ENCODE results near the gene GPX5. TPM values are rescaled to one million over a fixed set of nuclear protein-coding genes. Genes with fewer than 3 reads are reported as not detected.

The GPX5 gene
- total RNA-seq, 1 experiment from 2014 or later = not detected

- Histone ChIP-seq H3K27me3 (replicated peaks; ENCODE audit: insufficient read depth, low read depth, low read length, poor library complexity) (peaks cover 16% of the 10 kb centered on the region), H3K36me3 (ENCODE audit: insufficient read depth, low read length, poor library complexity, severe bottlenecking) (no peaks in the 10 kb centered on the region), H3K4me1 (ENCODE audit: insufficient read depth, low read length, poor library complexity, severe bottlenecking) (no peaks in the 10 kb centered on the region), H3K9me3 (ENCODE audit: low read depth, low read length, poor library complexity, severe bottlenecking) (no peaks in the 10 kb centered on the region), H3K4me3 (ENCODE audit: low read depth, low read length, poor library complexity, severe bottlenecking) (no peak within 1 kb of the TSS), H3K27ac (ENCODE audit: low read depth, low read length, poor library complexity, severe bottlenecking) (no peak within 1 kb of the TSS)
- no TSS peak for BruUV-seq (replicated peaks)
- ChIA-PET POLR2A (ENCODE audit: low non-redundant PET) (no interaction called here), CTCF (no interaction called here)
- TF ChIP-seq EZH2 (IDR thresholded peaks at IDR 0.05; ENCODE audit: borderline replicate concordance, low read depth, low read length, poor library complexity, severe bottlenecking) (no peak), CTCF (conservative IDR thresholded peaks at IDR 0.05; ENCODE audit: low read depth, low read length) (no peak)
- no peak for DNase-seq (ENCODE audit: low spot score)
- intact Hi-C loops (cut with micrococcal nuclease; ENCODE audit: unreplicated experiment) = no loop called here
These were observed 10.0 kb upstream of the GPX5 start, which contains the start of gene GPX6 for GRCh38 chr6:28515676-28516075. TSS of gene GPX6 (minus strand) at chr6:28515793. CDS start at chr6:28515743, 50 bp downstream.

GRCh38 chr6:28517964-28518363 is 7.7 kb upstream of the GPX5 start:
- H3K9me3 ChIP-seq (ENCODE audit: low read depth, low read length, poor library complexity, severe bottlenecking) = no peaks in the 10 kb centered on the region
- CTCF ChIA-PET = no interaction called here
- no peaks in the 10 kb centered on the region for H3K4me1 ChIP-seq (ENCODE audit: insufficient read depth, low read length, poor library complexity, severe bottlenecking)
- H3K36me3 ChIP-seq (ENCODE audit: insufficient read depth, low read length, poor library complexity, severe bottlenecking) = no peaks in the 10 kb centered on the region
- BruUV-seq (replicated peaks) = no TSS peak
- no peak for TF ChIP-seq EZH2 (IDR thresholded peaks at IDR 0.05; ENCODE audit: borderline replicate concordance, low read depth, low read length, poor library complexity, severe bottlenecking)
- TF ChIP-seq CTCF (conservative IDR thresholded peaks at IDR 0.05; ENCODE audit: low read depth, low read length) = no peak
- intact Hi-C loops (cut with micrococcal nuclease; ENCODE audit: unreplicated experiment) = no loop called here
- no peak overlapping the region for H3K4me3 ChIP-seq (ENCODE audit: low read depth, low read length, poor library complexity, severe bottlenecking)
- no peak for DNase-seq (ENCODE audit: low spot score)
- peaks cover 16% of the 10 kb centered on the region for H3K27me3 ChIP-seq (replicated peaks; ENCODE audit: insufficient read depth, low read depth, low read length, poor library complexity)
- POLR2A ChIA-PET (ENCODE audit: low non-redundant PET) = no interaction called here
- H3K27ac ChIP-seq (ENCODE audit: low read depth, low read length, poor library complexity, severe bottlenecking) = no peak overlapping the region

GRCh38 chr6:28522594-28523240 is 3.0 kb upstream of the GPX5 start:
- Histone ChIP-seq H3K27ac (ENCODE audit: low read depth, low read length, poor library complexity, severe bottlenecking) (no peak overlapping the region), H3K4me3 (ENCODE audit: low read depth, low read length, poor library complexity, severe bottlenecking) (no peak overlapping the region), H3K27me3 (replicated peaks; ENCODE audit: insufficient read depth, low read depth, low read length, poor library complexity) (peaks cover 2% of the 10 kb centered on the region), H3K4me1 (ENCODE audit: insufficient read depth, low read length, poor library complexity, severe bottlenecking) (no peaks in the 10 kb centered on the region), H3K9me3 (ENCODE audit: low read depth, low read length, poor library complexity, severe bottlenecking) (no peaks in the 10 kb centered on the region), H3K36me3 (ENCODE audit: insufficient read depth, low read length, poor library complexity, severe bottlenecking) (no peaks in the 10 kb centered on the region)
- ChIA-PET POLR2A (ENCODE audit: low non-redundant PET) (no interaction called here), CTCF (no interaction called here)
- TF ChIP-seq EZH2 (IDR thresholded peaks at IDR 0.05; ENCODE audit: borderline replicate concordance, low read depth, low read length, poor library complexity, severe bottlenecking) = no peak
- no peak for TF ChIP-seq CTCF (conservative IDR thresholded peaks at IDR 0.05; ENCODE audit: low read depth, low read length)
- BruUV-seq (replicated peaks) = no TSS peak
- intact Hi-C loops (cut with micrococcal nuclease; ENCODE audit: unreplicated experiment) = no loop called here
- no peak for DNase-seq (ENCODE audit: low spot score)
